IPS DF 19.7 (cell line): ENCODE measurements around the gene OARD1.
A peak's percentile ranks its signal among the peaks of the same experiment; 100 is the strongest.

ENCODE experiments used
- DNase-seq: peaks from one replicate; pipeline ENCODE4 v3.0.0-alpha.2; 2013; ENCODE audit warnings: low read depth, low spot score

Gene OARD1

GRCh38 chr6:41047745-41048732, 24.1 kb downstream of the OARD1 start:
- DNase-seq: no peak

GRCh38 chr6:41047306-41047705, 24.9 kb downstream of the OARD1 start:
- DNase-seq: no peak

GRCh38 chr6:41046084-41046483, 26.1 kb downstream of the OARD1 start:
- DNase-seq: no peak

GRCh38 chr6:41045664-41046063, 26.5 kb downstream of the OARD1 start:
- DNase-seq: no peak

GRCh38 chr6:41043151-41043550, 29.0 kb downstream of the OARD1 start:
- no peak for DNase-seq

- DNase-seq: no peak
These were observed 29.7 kb downstream of the OARD1 start, which contains the start of gene TSPO2 for GRCh38 chr6:41042226-41043055. TSS of gene TSPO2 (plus strand) at chr6:41042467. CDS start at chr6:41042986, 519 bp downstream.

GRCh38 chr6:41040940-41041536, 31.1 kb downstream of the OARD1 start:
- no peak for DNase-seq

- no peak for DNase-seq
These were observed 31.8 kb downstream of the OARD1 start for GRCh38 chr6:41040101-41040939.

GRCh38 chr6:41039060-41039998, 32.8 kb downstream of the OARD1 start, which contains the start of gene UNC5CL:
TSS of gene UNC5CL (minus strand) at chr6:41039221. CDS start at chr6:41035074, 4,147 bp downstream.
- peak; percentile 50 for DNase-seq

GRCh38 chr6:41038205-41038604, 34.0 kb downstream of the OARD1 start:
- DNase-seq: no peak

GRCh38 chr6:41037107-41037900, 34.9 kb downstream of the OARD1 start:
- DNase-seq: no peak

GRCh38 chr6:41036601-41037000, 35.6 kb downstream of the OARD1 start:
- no peak for DNase-seq

- no peak for DNase-seq
These were observed 36.0 kb downstream of the OARD1 start for GRCh38 chr6:41036186-41036585.

GRCh38 chr6:41033776-41034175, 38.4 kb downstream of the OARD1 start:
- DNase-seq: no peak

- DNase-seq: no peak
These were observed 39.3 kb downstream of the OARD1 start for GRCh38 chr6:41032830-41033229.

GRCh38 chr6:41028561-41029412, 43.4 kb downstream of the OARD1 start:
- no peak for DNase-seq

GRCh38 chr6:41027799-41028560, 44.2 kb downstream of the OARD1 start:
- DNase-seq: peak; percentile 59
